Measurements from ENCODE around the gene PI3. TPM values are rescaled to one million over a fixed set of nuclear protein-coding genes. Genes with fewer than 3 reads are reported as not detected.

PI3 gene
- total and polyA plus RNA-seq, 8 donors = 0.25 to 165 (median 1.4) TPM; not detected in 5

DNA sequence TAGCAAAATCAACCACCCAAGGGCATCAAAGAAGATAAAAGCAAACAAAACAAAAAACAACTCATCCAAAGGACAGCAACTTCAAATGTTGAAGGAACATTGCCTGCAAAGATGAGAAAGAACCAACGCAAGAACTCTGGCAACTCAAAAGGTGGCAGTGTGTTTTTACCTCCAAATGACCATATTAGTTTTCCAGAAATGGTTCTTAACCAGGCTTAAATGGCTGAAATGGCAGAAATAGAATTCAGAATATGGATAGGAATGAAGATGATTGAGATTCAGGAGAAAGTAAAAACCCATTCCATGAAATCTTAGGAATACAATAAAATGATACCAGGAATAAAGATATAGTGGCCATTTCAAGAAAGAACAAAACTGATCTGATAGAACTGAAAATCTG lies 9.8 kb upstream of the PI3 start:
- H3K4me3 ChIP-seq = no peak overlapping the region
- no peak overlapping the region for H3K27ac ChIP-seq
- TF ChIP-seq, protein P1, sequence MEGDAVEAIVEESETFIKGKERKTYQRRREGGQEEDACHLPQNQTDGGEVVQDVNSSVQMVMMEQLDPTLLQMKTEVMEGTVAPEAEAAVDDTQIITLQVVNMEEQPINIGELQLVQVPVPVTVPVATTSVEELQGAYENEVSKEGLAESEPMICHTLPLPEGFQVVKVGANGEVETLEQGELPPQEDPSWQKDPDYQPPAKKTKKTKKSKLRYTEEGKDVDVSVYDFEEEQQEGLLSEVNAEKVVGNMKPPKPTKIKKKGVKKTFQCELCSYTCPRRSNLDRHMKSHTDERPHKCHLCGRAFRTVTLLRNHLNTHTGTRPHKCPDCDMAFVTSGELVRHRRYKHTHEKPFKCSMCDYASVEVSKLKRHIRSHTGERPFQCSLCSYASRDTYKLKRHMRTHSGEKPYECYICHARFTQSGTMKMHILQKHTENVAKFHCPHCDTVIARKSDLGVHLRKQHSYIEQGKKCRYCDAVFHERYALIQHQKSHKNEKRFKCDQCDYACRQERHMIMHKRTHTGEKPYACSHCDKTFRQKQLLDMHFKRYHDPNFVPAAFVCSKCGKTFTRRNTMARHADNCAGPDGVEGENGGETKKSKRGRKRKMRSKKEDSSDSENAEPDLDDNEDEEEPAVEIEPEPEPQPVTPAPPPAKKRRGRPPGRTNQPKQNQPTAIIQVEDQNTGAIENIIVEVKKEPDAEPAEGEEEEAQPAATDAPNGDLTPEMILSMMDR (IDR thresholded peaks at IDR 0.05) = no peak
- no peaks in the 10 kb centered on the region for H3K36me3 ChIP-seq
- H3K9me3 ChIP-seq = peaks cover 0 to 3% of the 10 kb centered on the region in 2 donors
- no peaks in the 10 kb centered on the region for H3K4me1 ChIP-seq
- intact Hi-C loops (cut with DNase I) = no loop called here
- DNase-seq = no peak
- peaks cover 0 to 8% of the 10 kb centered on the region in 2 donors for H3K27me3 ChIP-seq
- ATAC-seq = no peak

GRCh38 chr20:45173522-45173921 lies 1.2 kb upstream of the PI3 start:
- TF ChIP-seq, protein P1 (IDR thresholded peaks at IDR 0.05) = no peak
- no peaks in the 10 kb centered on the region for H3K9me3 ChIP-seq
- no peak for DNase-seq
- no peaks in the 10 kb centered on the region for H3K36me3 ChIP-seq
- H3K4me3 ChIP-seq = no peak overlapping the region
- H3K27me3 ChIP-seq = no peaks in the 10 kb centered on the region
- intact Hi-C loops (cut with DNase I) = no loop called here
- ATAC-seq = no peak
- peaks cover 0 to 9% of the 10 kb centered on the region in 2 donors for H3K4me1 ChIP-seq
- H3K27ac ChIP-seq = no peak overlapping the region

- intact Hi-C loops (cut with DNase I) = no loop called here
- TF ChIP-seq, protein P1 (IDR thresholded peaks at IDR 0.05) = no peak
- H3K27ac ChIP-seq = peak overlapping the region in 1 of 2 donors; percentile 64
- H3K4me3 ChIP-seq = no peak overlapping the region
- ATAC-seq (no peak), DNase-seq (no peak)
- no peaks in the 10 kb centered on the region for H3K36me3 ChIP-seq
- H3K4me1 ChIP-seq = peaks cover 0 to 9% of the 10 kb centered on the region in 2 donors
- no peaks in the 10 kb centered on the region for H3K27me3 ChIP-seq
- H3K9me3 ChIP-seq = no peaks in the 10 kb centered on the region
Observed at GRCh38 chr20:45176526-45177267, 2.0 kb downstream of the PI3 start.

GRCh38 chr20:45179166-45179565 lies 4.5 kb downstream of the PI3 start:
- Histone ChIP-seq H3K27me3 (no peaks in the 10 kb centered on the region), H3K9me3 (no peaks in the 10 kb centered on the region), H3K4me1 (peaks cover 0 to 8% of the 10 kb centered on the region in 2 donors), H3K4me3 (no peak overlapping the region), H3K36me3 (no peaks in the 10 kb centered on the region), H3K27ac (peak overlapping the region in 1 of 2 donors; percentile 76)
- ATAC-seq (no peak), DNase-seq (no peak)
- intact Hi-C loops (cut with DNase I) = no loop called here
- TF ChIP-seq, protein P1 (IDR thresholded peaks at IDR 0.05) = no peak

DNA sequence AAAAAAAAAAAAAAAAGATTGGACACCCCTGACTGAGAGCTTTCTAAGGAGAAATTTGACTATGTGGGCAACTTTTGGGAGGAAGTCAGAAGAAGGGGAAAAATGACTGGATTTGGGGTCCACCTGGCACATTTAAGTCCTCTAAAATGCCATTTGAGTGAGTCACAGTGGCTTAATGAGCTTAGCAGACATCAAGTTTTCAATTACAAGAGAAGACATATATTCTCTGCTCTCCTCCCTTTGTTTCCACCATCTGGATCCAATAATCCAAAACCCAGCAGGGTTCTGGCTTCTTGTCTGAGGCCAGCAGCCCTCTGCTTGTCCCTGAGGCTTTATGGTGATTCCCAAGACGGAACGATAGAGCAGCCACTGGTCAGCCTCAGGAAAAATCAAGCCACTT lies 6.9 kb downstream of the PI3 start:
- intact Hi-C loops (cut with DNase I) = no loop called here
- Histone ChIP-seq H3K4me3 (no peak overlapping the region), H3K36me3 (no peaks in the 10 kb centered on the region), H3K4me1 (no peaks in the 10 kb centered on the region), H3K9me3 (no peaks in the 10 kb centered on the region), H3K27ac (no peak overlapping the region), H3K27me3 (peaks cover 0 to 5% of the 10 kb centered on the region in 2 donors)
- TF ChIP-seq, protein P1 (IDR thresholded peaks at IDR 0.05) = no peak
- DNase-seq = no peak
- no peak for ATAC-seq

Measured in left lung (tissue), 10 donors.